ENCODE data around the gene ZBTB5. TPM values are rescaled to one million over a fixed set of nuclear protein-coding genes. Genes with fewer than 3 reads are reported as not detected.

ZBTB5 gene
- total RNA-seq, 2 donors from 2014 or later, result 12.5 to 19.4 TPM

- TF ChIP-seq CTCF (conservative IDR thresholded peaks at IDR 0.05), result no peak
- no peak overlapping the region for H3K27ac Mint-ChIP-seq
- no peak overlapping the region for H3K27ac ChIP-seq (ENCODE audit: low read depth, low read length)
- no peak overlapping the region for H3K4me3 ChIP-seq (ENCODE audit: low read length)
- DNase-seq, result no peak
- no peak overlapping the region for H3K4me3 Mint-ChIP-seq
- H3K4me1 Mint-ChIP-seq, result peaks cover 7% of the 10 kb centered on the region
- peaks cover 32% of the 10 kb centered on the region for H3K36me3 Mint-ChIP-seq (ENCODE audit: low read depth)
- no peaks in the 10 kb centered on the region for H3K4me1 ChIP-seq (ENCODE audit: control insufficient read depth, insufficient read depth, low read length)
- H3K27me3 Mint-ChIP-seq (ENCODE audit: insufficient read depth), result no peaks in the 10 kb centered on the region
- H3K27me3 ChIP-seq (ENCODE audit: control insufficient read depth, insufficient read depth, low read length, poor library complexity, severe bottlenecking), result no peaks in the 10 kb centered on the region
- H3K9me3 Mint-ChIP-seq, result peaks cover 13% of the 10 kb centered on the region
- H3K9me3 ChIP-seq (ENCODE audit: control insufficient read depth, low read length), result peaks cover 13% of the 10 kb centered on the region
- peaks cover 21% of the 10 kb centered on the region for H3K36me3 ChIP-seq (ENCODE audit: control insufficient read depth, insufficient read depth, low read length)
- H3K9ac ChIP-seq (ENCODE audit: extremely low read depth, low read length, poor library complexity, severe bottlenecking), result no peak overlapping the region
- WGBS, 2 experiments (ENCODE audit: insufficient coverage in 1 of 2, insufficient read length in 1 of 2), result 93 to 100% methylated on average over 1 of the region's 1 CpG
Measured at GRCh38 chr9:37453827-37454226, 11.4 kb downstream of the ZBTB5 start.

- Mint-ChIP-seq H3K36me3 (ENCODE audit: low read depth) (peaks cover 34% of the 10 kb centered on the region), H3K4me3 (no peak overlapping the region), H3K27me3 (ENCODE audit: insufficient read depth) (no peaks in the 10 kb centered on the region), H3K9me3 (peaks cover 13% of the 10 kb centered on the region), H3K27ac (no peak overlapping the region), H3K4me1 (peaks cover 10% of the 10 kb centered on the region)
- WGBS, 2 experiments (ENCODE audit: insufficient coverage in 1 of 2, insufficient read length in 1 of 2), result 78% methylated on average over 1 of the region's 1 CpG; no CpG with 5 or more reads in 1 of the 2 experiments
- H3K9ac ChIP-seq (ENCODE audit: extremely low read depth, low read length, poor library complexity, severe bottlenecking), result no peak overlapping the region
- no peak for TF ChIP-seq CTCF (conservative IDR thresholded peaks at IDR 0.05)
- peaks cover 13% of the 10 kb centered on the region for H3K9me3 ChIP-seq (ENCODE audit: control insufficient read depth, low read length)
- no peaks in the 10 kb centered on the region for H3K27me3 ChIP-seq (ENCODE audit: control insufficient read depth, insufficient read depth, low read length, poor library complexity, severe bottlenecking)
- peaks cover 20% of the 10 kb centered on the region for H3K36me3 ChIP-seq (ENCODE audit: control insufficient read depth, insufficient read depth, low read length)
- no peak overlapping the region for H3K27ac ChIP-seq (ENCODE audit: low read depth, low read length)
- H3K4me3 ChIP-seq (ENCODE audit: low read length), result no peak overlapping the region
- no peaks in the 10 kb centered on the region for H3K4me1 ChIP-seq (ENCODE audit: control insufficient read depth, insufficient read depth, low read length)
- DNase-seq, result no peak
Measured at GRCh38 chr9:37452611-37453010, 12.6 kb downstream of the ZBTB5 start.

- Mint-ChIP-seq H3K4me1 (peaks cover 18% of the 10 kb centered on the region), H3K36me3 (ENCODE audit: low read depth) (peaks cover 36% of the 10 kb centered on the region), H3K9me3 (peaks cover 13% of the 10 kb centered on the region), H3K4me3 (no peak overlapping the region), H3K27ac (no peak overlapping the region), H3K27me3 (ENCODE audit: insufficient read depth) (no peaks in the 10 kb centered on the region)
- Histone ChIP-seq H3K9ac (ENCODE audit: extremely low read depth, low read length, poor library complexity, severe bottlenecking) (no peak overlapping the region), H3K9me3 (ENCODE audit: control insufficient read depth, low read length) (peaks cover 13% of the 10 kb centered on the region), H3K27me3 (ENCODE audit: control insufficient read depth, insufficient read depth, low read length, poor library complexity, severe bottlenecking) (no peaks in the 10 kb centered on the region), H3K4me3 (ENCODE audit: low read length) (no peak overlapping the region), H3K27ac (ENCODE audit: low read depth, low read length) (no peak overlapping the region), H3K4me1 (ENCODE audit: control insufficient read depth, insufficient read depth, low read length) (peaks cover 2% of the 10 kb centered on the region), H3K36me3 (ENCODE audit: control insufficient read depth, insufficient read depth, low read length) (peaks cover 17% of the 10 kb centered on the region)
- TF ChIP-seq CTCF (conservative IDR thresholded peaks at IDR 0.05), result no peak
- no peak for DNase-seq
- 92 to 98% methylated on average over 2 of the region's 3 CpGs for WGBS, 2 experiments (ENCODE audit: insufficient coverage in 1 of 2, insufficient read length in 1 of 2)
Measured at GRCh38 chr9:37451628-37452027, 13.6 kb downstream of the ZBTB5 start.

Data from endodermal cell (in vitro differentiated cells).